ENCODE data around the gene AQP5.

The AQP5 gene

DNA sequence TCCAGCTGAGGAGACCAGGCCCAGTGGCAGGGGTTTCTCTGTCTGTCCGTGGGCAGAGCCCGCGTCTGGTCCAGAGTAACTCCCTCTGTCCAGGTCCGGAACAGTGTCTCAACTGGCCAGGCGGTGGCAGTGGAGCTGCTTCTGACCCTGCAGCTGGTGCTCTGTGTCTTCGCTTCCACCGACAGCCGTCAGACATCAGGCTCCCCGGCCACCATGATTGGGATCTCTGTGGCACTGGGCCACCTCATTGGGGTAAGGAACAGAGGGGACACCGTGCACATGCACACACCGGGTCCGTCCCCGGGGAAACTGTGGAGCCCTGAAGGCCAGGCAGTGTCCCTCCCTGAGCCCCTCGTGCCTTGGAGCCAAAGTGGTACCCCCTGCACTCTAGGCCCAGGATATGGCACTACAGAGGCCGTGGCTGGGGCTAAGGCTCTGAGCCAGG is 12.6 kb downstream of the AQP5 start:
- Histone ChIP-seq H3K27ac (ENCODE audit: low read depth, low read length, severe bottlenecking) (no peak overlapping the region), H3K9me3 (ENCODE audit: control insufficient read depth, low read length) (no peaks in the 10 kb centered on the region), H3K4me3 (ENCODE audit: extremely low read depth, insufficient read depth, low read length, poor library complexity, severe bottlenecking) (no peak overlapping the region), H3K4me1 (ENCODE audit: control insufficient read depth, insufficient read depth, low read length, poor library complexity, severe bottlenecking) (no peaks in the 10 kb centered on the region), H3K36me3 (ENCODE audit: control insufficient read depth, insufficient read depth, low read length) (no peaks in the 10 kb centered on the region)
- WGBS, 2 experiments (ENCODE audit: insufficient coverage in 2 of 2) = 83 to 85% methylated on average over 13 to 15 of the region's 15 CpGs

DNA sequence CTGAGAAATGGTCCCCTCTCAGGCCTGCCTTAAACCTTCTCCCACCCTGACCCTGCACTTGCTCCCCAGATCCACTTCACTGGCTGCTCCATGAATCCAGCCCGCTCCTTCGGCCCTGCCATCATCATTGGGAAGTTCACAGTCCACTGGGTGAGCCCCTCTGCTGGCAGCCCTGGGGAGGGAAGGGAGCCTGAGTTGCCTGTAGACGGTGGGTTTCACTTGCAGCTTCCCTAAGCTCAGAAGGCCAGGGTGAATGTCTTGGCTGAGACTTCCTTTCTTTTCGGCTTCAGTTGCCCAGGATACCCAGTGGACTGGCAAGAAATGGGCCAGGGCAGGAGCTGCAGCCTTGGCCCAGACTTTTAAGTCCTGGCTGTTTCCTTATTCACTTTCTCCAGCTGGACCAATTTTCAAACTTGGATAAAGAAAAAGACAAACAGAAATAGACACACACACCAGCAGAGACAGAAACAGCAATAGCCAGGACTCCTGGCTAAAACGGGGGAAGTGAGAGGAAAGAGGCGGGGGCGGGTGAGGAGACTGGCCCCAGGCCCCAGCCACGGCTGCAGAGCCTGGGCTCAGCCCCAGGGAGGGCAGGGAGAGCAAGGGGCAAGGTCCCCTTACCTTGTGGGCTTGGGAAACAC is 13.1 kb downstream of the AQP5 start:
- Histone ChIP-seq H3K4me1 (ENCODE audit: control insufficient read depth, insufficient read depth, low read length, poor library complexity, severe bottlenecking) (peaks cover 2% of the 10 kb centered on the region), H3K27ac (ENCODE audit: low read depth, low read length, severe bottlenecking) (no peak overlapping the region), H3K4me3 (ENCODE audit: extremely low read depth, insufficient read depth, low read length, poor library complexity, severe bottlenecking) (no peak overlapping the region), H3K36me3 (ENCODE audit: control insufficient read depth, insufficient read depth, low read length) (no peaks in the 10 kb centered on the region), H3K9me3 (ENCODE audit: control insufficient read depth, low read length) (no peaks in the 10 kb centered on the region)
- 80 to 83% methylated on average over 8 of the region's 8 CpGs for WGBS, 2 experiments (ENCODE audit: insufficient coverage in 2 of 2)

DNA sequence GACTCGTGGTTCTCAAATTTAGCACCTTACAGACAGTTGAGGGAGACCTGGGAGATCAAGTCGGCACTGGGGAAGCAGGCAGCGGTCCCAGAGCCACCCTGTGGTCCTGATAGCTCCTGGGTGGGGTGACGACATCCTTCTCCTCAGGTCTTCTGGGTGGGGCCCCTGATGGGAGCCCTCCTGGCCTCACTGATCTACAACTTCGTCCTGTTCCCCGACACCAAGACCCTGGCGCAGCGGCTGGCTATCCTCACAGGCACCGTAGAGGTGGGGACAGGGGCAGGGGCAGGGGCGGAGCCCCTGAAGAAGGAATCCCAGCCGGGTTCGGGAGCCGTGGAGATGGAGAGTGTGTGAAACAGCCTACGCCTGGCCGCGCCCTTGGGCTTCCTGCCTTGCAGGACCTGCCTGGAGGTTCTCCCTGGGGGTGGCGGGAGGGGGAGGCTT is 13.7 kb downstream of the AQP5 start:
- Histone ChIP-seq H3K9me3 (ENCODE audit: control insufficient read depth, low read length) (no peaks in the 10 kb centered on the region), H3K4me3 (ENCODE audit: extremely low read depth, insufficient read depth, low read length, poor library complexity, severe bottlenecking) (no peak overlapping the region), H3K27ac (ENCODE audit: low read depth, low read length, severe bottlenecking) (no peak overlapping the region), H3K36me3 (ENCODE audit: control insufficient read depth, insufficient read depth, low read length) (no peaks in the 10 kb centered on the region), H3K4me1 (ENCODE audit: control insufficient read depth, insufficient read depth, low read length, poor library complexity, severe bottlenecking) (peaks cover 7% of the 10 kb centered on the region)
- 71 to 83% methylated on average over 12 to 16 of the region's 17 CpGs for WGBS, 2 experiments (ENCODE audit: insufficient coverage in 2 of 2)

DNA sequence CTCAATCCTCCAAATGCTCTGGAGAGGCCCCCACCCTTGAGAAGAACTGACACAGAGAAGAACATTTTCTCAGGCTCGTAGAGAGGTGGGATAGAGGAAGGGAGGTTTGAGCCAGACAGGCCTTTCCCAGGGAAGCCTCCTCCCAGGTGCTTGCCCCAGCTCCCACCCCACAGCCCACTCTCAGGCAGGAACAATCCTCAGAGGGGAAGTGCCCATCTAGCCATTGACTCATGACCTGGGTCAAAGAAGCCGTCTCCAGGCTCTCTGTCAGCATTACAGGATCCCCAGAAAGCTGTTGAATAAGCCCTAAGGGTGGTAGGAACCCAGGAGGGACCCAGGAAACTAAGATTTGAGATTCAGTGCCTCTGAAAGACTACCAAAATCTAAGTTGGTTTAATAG is 14.9 kb downstream of the AQP5 start:
- 86 to 100% methylated on average over 1 of the region's 2 CpGs for WGBS, 2 experiments (ENCODE audit: insufficient coverage in 2 of 2)
- Histone ChIP-seq H3K36me3 (ENCODE audit: control insufficient read depth, insufficient read depth, low read length) (no peaks in the 10 kb centered on the region), H3K9me3 (ENCODE audit: control insufficient read depth, low read length) (no peaks in the 10 kb centered on the region), H3K4me1 (ENCODE audit: control insufficient read depth, insufficient read depth, low read length, poor library complexity, severe bottlenecking) (peaks cover 15% of the 10 kb centered on the region), H3K27ac (ENCODE audit: low read depth, low read length, severe bottlenecking) (no peak overlapping the region), H3K4me3 (ENCODE audit: extremely low read depth, insufficient read depth, low read length, poor library complexity, severe bottlenecking) (no peak overlapping the region)

DNA sequence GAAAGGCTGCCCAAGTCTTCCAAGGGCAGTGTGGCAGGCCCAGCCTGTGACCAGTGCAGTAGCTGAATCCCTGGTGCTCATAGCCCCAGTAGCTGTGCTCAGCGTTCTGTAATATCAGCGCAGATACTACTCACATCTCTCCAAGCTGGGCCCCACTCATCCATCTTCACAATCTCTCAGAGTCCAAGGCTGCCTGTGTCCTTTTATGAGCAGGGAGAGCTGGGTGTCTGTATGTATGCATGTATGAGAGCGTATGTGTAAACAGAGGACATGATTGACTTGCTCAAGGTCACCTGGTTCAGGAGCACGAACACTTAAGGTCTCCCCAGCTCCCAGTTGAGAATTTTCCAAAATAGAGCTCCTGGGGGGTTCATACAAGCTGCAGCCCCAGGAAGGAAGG is 16.5 kb downstream of the AQP5 start:
- H3K27ac ChIP-seq (ENCODE audit: low read depth, low read length, severe bottlenecking) = no peak overlapping the region
- peaks cover 22% of the 10 kb centered on the region for H3K4me1 ChIP-seq (ENCODE audit: control insufficient read depth, insufficient read depth, low read length, poor library complexity, severe bottlenecking)
- no peak overlapping the region for H3K4me3 ChIP-seq (ENCODE audit: extremely low read depth, insufficient read depth, low read length, poor library complexity, severe bottlenecking)
- 83 to 100% methylated on average over 2 of the region's 4 CpGs for WGBS, 2 experiments (ENCODE audit: insufficient coverage in 2 of 2)
- H3K36me3 ChIP-seq (ENCODE audit: control insufficient read depth, insufficient read depth, low read length) = no peaks in the 10 kb centered on the region
- H3K9me3 ChIP-seq (ENCODE audit: control insufficient read depth, low read length) = no peaks in the 10 kb centered on the region

DNA sequence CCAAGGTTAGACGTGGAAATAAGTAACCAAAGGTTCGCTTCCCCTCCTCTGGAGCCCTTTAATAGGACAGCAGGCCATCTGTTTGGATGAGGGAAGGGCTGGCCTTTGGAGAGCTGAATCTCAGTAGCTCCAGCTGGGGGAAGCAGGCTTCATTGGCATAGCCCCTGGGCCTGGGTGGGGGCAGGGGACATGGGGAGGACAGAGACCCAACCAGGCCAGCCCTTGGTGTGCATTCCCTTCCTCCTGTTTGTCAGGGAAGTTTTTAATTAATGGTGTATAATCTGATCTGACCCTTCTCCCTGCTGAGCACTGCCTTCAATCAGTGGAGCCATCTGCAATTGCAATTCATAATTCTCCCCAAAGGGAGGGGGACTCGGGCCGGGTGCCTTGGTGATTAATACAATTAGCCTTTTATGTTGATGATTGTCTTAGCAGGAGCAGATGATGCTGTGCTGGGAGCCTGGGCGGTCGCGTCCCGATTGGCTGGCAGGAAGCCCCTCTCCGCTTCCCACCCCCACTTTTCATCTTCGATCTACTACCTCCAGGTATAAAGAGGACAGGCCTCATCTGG is 17.4 kb downstream of the AQP5 start:
- Histone ChIP-seq H3K4me1 (ENCODE audit: control insufficient read depth, insufficient read depth, low read length, poor library complexity, severe bottlenecking) (peaks cover 27% of the 10 kb centered on the region), H3K4me3 (ENCODE audit: extremely low read depth, insufficient read depth, low read length, poor library complexity, severe bottlenecking) (no peak overlapping the region), H3K9me3 (ENCODE audit: control insufficient read depth, low read length) (no peaks in the 10 kb centered on the region), H3K36me3 (ENCODE audit: control insufficient read depth, insufficient read depth, low read length) (no peaks in the 10 kb centered on the region), H3K27ac (ENCODE audit: low read depth, low read length, severe bottlenecking) (peak overlapping the region; percentile 37)
- 78 to 81% methylated on average over 2 to 4 of the region's 10 CpGs for WGBS, 2 experiments (ENCODE audit: insufficient coverage in 2 of 2)

DNA sequence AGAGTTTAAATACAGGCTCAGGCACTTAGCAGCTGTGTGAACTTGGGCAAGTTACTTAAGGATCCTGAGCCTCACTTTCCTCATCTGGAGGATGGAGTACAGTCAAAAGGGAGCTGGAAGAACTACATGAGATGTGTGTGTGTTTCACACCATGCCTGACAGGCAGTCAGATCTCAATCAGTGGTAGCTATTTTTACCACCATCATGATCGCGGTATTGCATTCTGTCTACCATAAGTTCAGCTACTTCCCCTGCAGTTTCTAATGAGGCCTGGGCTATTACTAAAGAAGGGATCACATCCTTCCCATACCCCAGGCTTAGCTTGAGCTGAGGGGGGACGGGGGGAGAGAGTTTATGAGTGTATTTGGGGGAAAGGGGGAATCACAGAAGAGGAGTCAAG is 18.1 kb downstream of the AQP5 start:
- Histone ChIP-seq H3K9me3 (ENCODE audit: control insufficient read depth, low read length) (no peaks in the 10 kb centered on the region), H3K36me3 (ENCODE audit: control insufficient read depth, insufficient read depth, low read length) (no peaks in the 10 kb centered on the region), H3K27ac (ENCODE audit: low read depth, low read length, severe bottlenecking) (no peak overlapping the region), H3K4me1 (ENCODE audit: control insufficient read depth, insufficient read depth, low read length, poor library complexity, severe bottlenecking) (peaks cover 34% of the 10 kb centered on the region), H3K4me3 (ENCODE audit: extremely low read depth, insufficient read depth, low read length, poor library complexity, severe bottlenecking) (no peak overlapping the region)
- WGBS, 2 experiments (ENCODE audit: insufficient coverage in 2 of 2) = 100% methylated on average over 2 of the region's 3 CpGs

DNA sequence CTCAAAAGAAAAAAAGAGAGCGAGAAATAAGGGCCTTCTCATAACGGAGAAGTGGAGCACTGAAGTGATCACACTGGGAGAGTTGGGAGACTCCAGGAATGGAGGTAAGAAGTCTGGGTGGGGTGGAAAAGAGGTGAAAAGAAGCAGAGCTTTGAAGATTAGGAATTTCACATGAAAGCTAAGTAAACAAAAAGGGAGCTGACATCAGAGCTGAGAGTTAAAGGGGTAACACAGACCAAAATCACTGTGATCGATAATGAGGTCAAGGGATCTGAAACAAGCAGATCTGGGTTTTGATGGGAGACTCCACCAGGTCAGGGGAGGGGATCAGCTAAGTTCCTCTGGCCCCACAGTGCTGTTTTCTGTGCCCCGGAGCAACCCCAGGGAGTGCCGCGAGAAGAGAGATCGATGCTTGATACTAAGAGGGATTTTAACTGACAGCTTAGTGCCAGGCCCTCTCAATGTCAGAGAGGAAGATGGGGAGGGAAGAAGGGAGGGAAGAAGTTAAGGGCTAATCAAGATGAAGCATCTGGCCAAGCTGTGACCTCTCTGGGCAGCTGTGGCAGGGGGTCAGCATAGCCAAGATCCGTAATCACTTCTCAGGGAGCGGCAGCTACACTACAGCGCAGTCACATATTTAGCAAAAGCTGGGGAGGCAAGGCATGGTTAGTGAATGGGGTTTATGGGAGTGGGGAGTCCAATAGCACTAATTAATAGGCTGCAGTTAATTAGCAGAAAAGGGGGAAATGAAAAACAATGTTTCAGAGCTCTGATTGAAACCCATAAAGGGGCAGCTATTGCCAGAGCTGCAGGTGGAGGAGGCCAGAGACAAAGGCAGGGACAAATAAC is 19.1 kb downstream of the AQP5 start:
- WGBS, 2 experiments (ENCODE audit: insufficient coverage in 2 of 2) = 79 to 87% methylated on average over 9 to 10 of the region's 10 CpGs
- no peaks in the 10 kb centered on the region for H3K9me3 ChIP-seq (ENCODE audit: control insufficient read depth, low read length)
- peaks cover 6% of the 10 kb centered on the region for H3K36me3 ChIP-seq (ENCODE audit: control insufficient read depth, insufficient read depth, low read length)
- peak overlapping the region; percentile 36 for H3K27ac ChIP-seq (ENCODE audit: low read depth, low read length, severe bottlenecking)
- no peak overlapping the region for H3K4me3 ChIP-seq (ENCODE audit: extremely low read depth, insufficient read depth, low read length, poor library complexity, severe bottlenecking)
- H3K4me1 ChIP-seq (ENCODE audit: control insufficient read depth, insufficient read depth, low read length, poor library complexity, severe bottlenecking) = peaks cover 43% of the 10 kb centered on the region

DNA sequence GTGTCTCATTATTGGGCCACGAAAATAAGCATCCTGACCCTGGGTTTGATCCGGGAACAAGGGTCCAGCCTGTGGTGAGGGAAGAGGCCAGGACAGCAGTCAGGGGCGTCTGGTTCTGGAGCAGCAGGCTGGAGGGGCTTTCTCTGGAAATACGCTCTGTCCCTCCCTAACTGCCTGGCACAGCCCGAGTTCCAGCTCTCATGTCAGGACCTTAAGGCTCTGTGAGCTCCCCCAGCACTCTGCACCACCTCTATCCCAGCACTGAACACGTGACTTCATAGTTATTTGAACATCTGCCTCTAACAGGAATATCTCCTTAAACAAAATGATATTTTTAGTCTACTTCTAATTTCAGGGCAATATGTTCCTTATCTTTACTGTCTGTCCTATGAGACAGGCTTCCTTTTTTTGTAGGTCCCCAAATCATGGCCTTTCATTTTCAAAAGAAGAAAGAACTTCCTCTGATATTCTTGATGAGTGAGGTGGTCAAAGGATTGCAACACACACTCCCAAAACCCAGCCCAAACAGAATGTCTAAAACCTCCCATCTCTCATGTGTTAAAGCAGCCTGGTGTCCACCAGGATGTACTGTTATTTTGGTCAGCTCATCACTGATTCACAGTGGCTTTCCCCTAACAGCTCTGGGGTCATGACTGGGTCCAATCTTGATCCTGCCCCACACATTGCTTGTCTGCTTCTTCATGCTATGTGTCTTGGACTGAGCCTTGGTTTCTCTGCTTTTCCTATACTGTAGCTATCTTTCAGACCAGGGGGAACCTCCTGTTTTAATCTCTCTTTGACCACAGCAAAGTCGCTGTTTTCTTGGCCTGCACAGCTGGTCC is 20.8 kb downstream of the AQP5 start:
- whole genome bisulfite sequencing, 2 experiments (ENCODE audit: insufficient coverage in 2 of 2) = 89 to 97% methylated on average over 4 to 6 of the region's 7 CpGs
- no peak overlapping the region for H3K27ac ChIP-seq (ENCODE audit: low read depth, low read length, severe bottlenecking)
- peaks cover 48% of the 10 kb centered on the region for H3K4me1 ChIP-seq (ENCODE audit: control insufficient read depth, insufficient read depth, low read length, poor library complexity, severe bottlenecking)
- H3K4me3 ChIP-seq (ENCODE audit: extremely low read depth, insufficient read depth, low read length, poor library complexity, severe bottlenecking) = no peak overlapping the region
- peaks cover 18% of the 10 kb centered on the region for H3K36me3 ChIP-seq (ENCODE audit: control insufficient read depth, insufficient read depth, low read length)
- H3K9me3 ChIP-seq (ENCODE audit: control insufficient read depth, low read length) = no peaks in the 10 kb centered on the region

DNA sequence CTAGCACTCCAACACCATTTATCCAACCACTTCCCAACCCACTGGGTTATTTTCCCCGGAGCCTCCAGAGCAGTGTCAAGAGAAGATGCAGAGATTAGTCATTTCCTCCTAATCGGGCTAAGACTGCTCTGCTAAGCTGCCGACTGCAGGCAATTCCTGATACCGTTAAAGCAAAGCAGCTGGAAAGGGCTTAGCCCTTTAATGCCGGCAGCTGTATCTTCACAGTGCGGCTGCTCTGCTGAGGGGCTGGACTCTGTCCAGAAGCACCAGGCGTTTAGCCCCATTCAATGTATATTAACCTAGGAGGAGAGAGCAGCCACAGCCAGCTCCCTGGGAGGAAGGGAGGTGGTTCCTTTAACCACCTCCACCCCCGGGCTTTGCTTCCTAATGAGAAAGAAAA is 22.2 kb downstream of the AQP5 start:
- 38 to 40% methylated on average over 5 to 6 of the region's 8 CpGs for WGBS, 2 experiments (ENCODE audit: insufficient coverage in 2 of 2)
- Histone ChIP-seq H3K27ac (ENCODE audit: low read depth, low read length, severe bottlenecking) (peak overlapping the region; percentile 84), H3K9me3 (ENCODE audit: control insufficient read depth, low read length) (no peaks in the 10 kb centered on the region), H3K36me3 (ENCODE audit: control insufficient read depth, insufficient read depth, low read length) (peaks cover 31% of the 10 kb centered on the region), H3K4me1 (ENCODE audit: control insufficient read depth, insufficient read depth, low read length, poor library complexity, severe bottlenecking) (peaks cover 48% of the 10 kb centered on the region), H3K4me3 (ENCODE audit: extremely low read depth, insufficient read depth, low read length, poor library complexity, severe bottlenecking) (no peak overlapping the region)

Data from mesodermal cell (in vitro differentiated cells).